Activated naive CD4-positive, alpha-beta T cell treated with anti-CD3 and anti-CD28 coated beads, Interleukin-2, amount 10 ng/mL, durations not matched to agents 7 days and 5 days (primary cell): Measurements from ENCODE around the gene MRPS18A.

Experiments
- CTCF ChIA-PET: fragments of 350-600 bp; sonication (Branson Sonifier 250); formaldehyde crosslinking; loops from one replicate; lab custom pipeline; 2021; ENCODE audit warnings: antibody characterized with exemption; lab: Charles Lee
- DNase-seq: peaks from one replicate; pipeline ENCODE4 v3.0.0-alpha.2; 2020
- H3K27ac Mint-ChIP-seq: one replicate; pipeline ENCODE4 v1.8.0; 2021; ENCODE audit warnings: mild to moderate bottlenecking, moderate library complexity, mixed read lengths
- H3K27me3 Mint-ChIP-seq: one replicate; pipeline ENCODE4 v1.8.0; 2021; ENCODE audit warnings: mild to moderate bottlenecking, mixed read lengths
- H3K36me3 Mint-ChIP-seq: one replicate; pipeline ENCODE4 v1.8.0; 2021; ENCODE audit warnings: mixed read lengths
- H3K4me1 Mint-ChIP-seq: one replicate; pipeline ENCODE4 v1.8.0; 2021; ENCODE audit warnings: mixed read lengths
- H3K4me3 Mint-ChIP-seq: one replicate; pipeline ENCODE4 v1.8.0; 2021; ENCODE audit warnings: mild to moderate bottlenecking, moderate library complexity, mixed read lengths
- H3K9me3 Mint-ChIP-seq: one replicate; pipeline ENCODE4 v1.8.0; 2021; ENCODE audit warnings: mixed read lengths

MRPS18A gene

GRCh38 chr6:43624786-43625288 is 62.8 kb downstream of the MRPS18A start:
- Mint-ChIP-seq H3K4me3 (no peak overlapping the region), H3K4me1 (peaks cover 35% of the 10 kb centered on the region), H3K27ac (no peak overlapping the region), H3K9me3 (no peaks in the 10 kb centered on the region), H3K36me3 (peaks cover 66% of the 10 kb centered on the region), H3K27me3 (no peaks in the 10 kb centered on the region)
- DNase-seq: no peak
- CTCF ChIA-PET: interaction anchor here (0.8 kb wide), 1 partner anchor 17 kb away, joined by 3 read pairs; no protein-coding TSS in a partner anchor

GRCh38 chr6:43623880-43624785 is 63.5 kb downstream of the MRPS18A start:
- Mint-ChIP-seq H3K36me3 (peaks cover 68% of the 10 kb centered on the region), H3K4me3 (no peak overlapping the region), H3K27ac (no peak overlapping the region), H3K9me3 (no peaks in the 10 kb centered on the region), H3K4me1 (peaks cover 31% of the 10 kb centered on the region), H3K27me3 (no peaks in the 10 kb centered on the region)
- CTCF ChIA-PET: interaction anchor here (0.8 kb wide), 1 partner anchor 18 kb away, joined by 3 read pairs; no protein-coding TSS in a partner anchor
- DNase-seq: no peak

- peaks cover 62% of the 10 kb centered on the region for H3K36me3 Mint-ChIP-seq
- no peaks in the 10 kb centered on the region for H3K9me3 Mint-ChIP-seq
- peaks cover 19% of the 10 kb centered on the region for H3K4me1 Mint-ChIP-seq
- H3K4me3 Mint-ChIP-seq: no peak overlapping the region
- CTCF ChIA-PET: interaction anchor here (1.6 kb wide), 1 partner anchor 14 kb away, joined by 6 read pairs; no protein-coding TSS in a partner anchor
- H3K27ac Mint-ChIP-seq: no peak overlapping the region
- DNase-seq: no peak
- H3K27me3 Mint-ChIP-seq: no peaks in the 10 kb centered on the region
Observed at GRCh38 chr6:43622541-43622940, 65.0 kb downstream of the MRPS18A start.

- no peak overlapping the region for H3K27ac Mint-ChIP-seq
- no peaks in the 10 kb centered on the region for H3K27me3 Mint-ChIP-seq
- DNase-seq: no peak
- H3K4me3 Mint-ChIP-seq: no peak overlapping the region
- CTCF ChIA-PET: interaction anchor here (1.6 kb wide), 1 partner anchor 13 kb away, joined by 6 read pairs; no protein-coding TSS in a partner anchor
- peaks cover 61% of the 10 kb centered on the region for H3K36me3 Mint-ChIP-seq
- peaks cover 12% of the 10 kb centered on the region for H3K4me1 Mint-ChIP-seq
- no peaks in the 10 kb centered on the region for H3K9me3 Mint-ChIP-seq
Observed at GRCh38 chr6:43621836-43622180, 65.8 kb downstream of the MRPS18A start.
